ENCODE results near the gene TPCN1. TPM values are rescaled to one million over a fixed set of nuclear protein-coding genes. Genes with fewer than 3 reads are reported as not detected.

Gene TPCN1
- total RNA-seq, 1 experiment from 2014 or later = 19.0 TPM

DNA sequence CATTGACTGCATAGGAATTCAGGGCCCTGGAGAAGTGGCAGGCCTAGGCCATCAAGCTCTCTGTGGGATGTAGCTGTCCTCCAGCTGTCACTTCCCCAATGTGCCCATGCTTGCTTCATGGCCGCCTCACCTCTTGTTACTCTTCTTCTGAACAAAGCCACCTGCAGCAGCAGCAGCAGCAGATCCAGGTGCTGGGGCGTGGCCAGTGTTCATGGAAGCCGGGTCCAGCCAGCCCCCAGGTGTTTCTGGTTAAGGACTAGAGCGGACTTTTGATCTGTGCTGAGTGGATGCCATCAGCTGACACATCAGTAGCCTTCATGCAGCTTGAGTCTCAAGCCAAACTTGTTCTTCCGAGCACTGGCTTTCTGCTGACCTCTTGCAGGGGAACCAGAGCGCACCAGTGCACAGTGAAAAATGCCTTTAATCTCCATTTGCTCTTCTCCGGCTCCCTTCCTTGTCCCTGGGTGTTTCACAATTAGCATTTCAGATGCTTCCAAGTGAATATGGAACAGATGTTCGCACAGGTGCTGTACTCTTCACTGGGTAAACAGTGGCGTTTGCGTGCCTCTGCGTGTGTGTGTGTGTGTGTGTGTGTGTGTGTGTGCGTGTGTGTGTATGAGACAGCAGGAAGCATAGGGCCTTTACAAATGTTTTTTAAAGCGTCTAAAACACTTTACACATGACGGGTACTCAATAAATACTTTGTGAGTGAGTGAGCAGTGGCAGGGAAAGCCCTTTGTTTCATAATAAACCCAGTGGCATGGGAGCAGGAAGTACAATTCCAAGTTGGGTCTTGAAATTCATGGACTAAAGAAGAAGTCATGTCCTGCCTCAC lies 20.1 kb downstream of the TPCN1 start:
- BruUV-seq (replicated peaks) = TSS peak; percentile 52
- no peaks in the 10 kb centered on the region for H4K20me1 ChIP-seq (ENCODE audit: low read length)
- peak overlapping the region; percentile 87 for H3K9ac ChIP-seq (ENCODE audit: low read length)
- peaks cover 17% of the 10 kb centered on the region for H3K79me2 ChIP-seq (ENCODE audit: low read length)
- peaks cover 64% of the 10 kb centered on the region for H3K4me1 ChIP-seq (ENCODE audit: insufficient read depth, low read length)
- H3K36me3 ChIP-seq (ENCODE audit: low read depth, low read length) = no peaks in the 10 kb centered on the region
- no peaks in the 10 kb centered on the region for H3K27me3 ChIP-seq (ENCODE audit: low read length)
- H3K4me2 ChIP-seq (ENCODE audit: low read length) = peak overlapping the region; percentile 72
- H3K9me3 ChIP-seq (ENCODE audit: low read length) = no peaks in the 10 kb centered on the region
- intact Hi-C loops (cut with micrococcal nuclease) = loop anchor here (1.0 kb wide), 3 partner anchors 20 to 58 kb away; partner anchors contain the start of gene TPCN1
- no peaks in the 10 kb centered on the region for H3K9me2 ChIP-seq (replicated peaks; ENCODE audit: low read length)
- CTCF ChIA-PET = no interaction called here
- peak; percentile 97 for DNase-seq
- peak overlapping the region; percentile 37; the same call in 1 of the 2 replicates for H3K4me3 ChIP-seq (ENCODE audit: low read length)
- peaks cover 17% of the 10 kb centered on the region for H3F3A ChIP-seq (ENCODE audit: low read length, unreplicated experiment)
- ATAC-seq = peak; percentile 61
- POLR2A ChIA-PET (ENCODE audit: unreplicated experiment) = interaction anchor here (0.8 to 1.5 kb wide), 2 partner anchors 18 to 19 kb away, joined by 3 to 19 read pairs; no protein-coding TSS in a partner anchor
- TF ChIP-seq EZH2phosphoT487 (IDR thresholded peaks at IDR 0.05; ENCODE audit: borderline replicate concordance, low read length) = no peak
- TF ChIP-seq EZH2 (IDR thresholded peaks at IDR 0.05; ENCODE audit: low read length, unreplicated experiment) = no peak
- TF ChIP-seq CTCF (conservative IDR thresholded peaks at IDR 0.05; ENCODE audit: low read depth, low read length) = no peak
- peak overlapping the region; percentile 96 for H3K27ac ChIP-seq (ENCODE audit: low read length)
- no peak overlapping the region for H2AFZ ChIP-seq (ENCODE audit: low read length)

DNA sequence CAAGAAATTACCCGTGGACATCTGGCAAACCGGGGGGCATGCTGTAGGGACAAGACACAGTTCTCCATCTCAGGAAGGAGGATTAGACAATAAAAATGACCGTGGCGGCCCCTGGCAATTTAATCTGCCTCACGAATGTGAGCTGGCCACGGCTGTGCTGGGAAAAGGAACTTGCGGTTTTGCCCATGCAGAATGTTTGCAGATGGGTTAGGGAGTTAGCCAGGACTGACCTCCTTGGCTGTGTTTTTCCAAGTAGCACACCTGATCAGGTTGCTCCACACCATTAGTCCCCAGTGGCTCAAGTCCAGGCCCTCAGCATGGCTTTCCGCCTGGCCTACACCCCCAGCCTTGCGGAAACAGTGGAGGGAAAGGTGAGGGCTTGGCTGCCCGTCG lies 20.8 kb downstream of the TPCN1 start:
- peak overlapping the region; percentile 87 for H3K9ac ChIP-seq (ENCODE audit: low read length)
- ATAC-seq = peak; percentile 61

More for the DNA sequence above, 20.8 kb downstream of the TPCN1 start:
- Histone ChIP-seq H2AFZ (ENCODE audit: low read length) (no peak overlapping the region), H3K27ac (ENCODE audit: low read length) (peak overlapping the region; percentile 96), H3K79me2 (ENCODE audit: low read length) (peaks cover 22% of the 10 kb centered on the region), H3K4me2 (ENCODE audit: low read length) (peak overlapping the region; percentile 72), H3K9me3 (ENCODE audit: low read length) (no peaks in the 10 kb centered on the region), H4K20me1 (ENCODE audit: low read length) (no peaks in the 10 kb centered on the region), H3K4me3 (ENCODE audit: low read length) (peak overlapping the region; percentile 33; the same call in 1 of the 2 replicates), H3K36me3 (ENCODE audit: low read depth, low read length) (no peaks in the 10 kb centered on the region), H3K9me2 (replicated peaks; ENCODE audit: low read length) (no peaks in the 10 kb centered on the region), H3K27me3 (ENCODE audit: low read length) (no peaks in the 10 kb centered on the region), H3F3A (ENCODE audit: low read length, unreplicated experiment) (peaks cover 22% of the 10 kb centered on the region), H3K4me1 (ENCODE audit: insufficient read depth, low read length) (peaks cover 70% of the 10 kb centered on the region)
- DNase-seq = peak; percentile 98
- POLR2A ChIA-PET (ENCODE audit: unreplicated experiment) = interaction anchor here (0.7 to 1.5 kb wide), 2 partner anchors 19 to 21 kb away, joined by 4 to 19 read pairs; partner anchors contain the start of gene TPCN1
- no peak for TF ChIP-seq EZH2 (IDR thresholded peaks at IDR 0.05; ENCODE audit: low read length, unreplicated experiment)
- no peak for TF ChIP-seq CTCF (conservative IDR thresholded peaks at IDR 0.05; ENCODE audit: low read depth, low read length)
- TF ChIP-seq EZH2phosphoT487 (IDR thresholded peaks at IDR 0.05; ENCODE audit: borderline replicate concordance, low read length) = no peak
- CTCF ChIA-PET = no interaction called here
- intact Hi-C loops (cut with micrococcal nuclease) = loop anchor here (1.0 kb wide), 2 partner anchors 45 to 57 kb away; no protein-coding TSS in a partner anchor
- BruUV-seq (replicated peaks) = TSS peak; percentile 49

Data from PC-3 (cell line).